NCI-H1417 treated with DMSO at 0.1 percent for 48 hours (cell line): ENCODE results near the gene SERPINB6.
"Not testable (repeated sequence)": the region's sequence is repeated elsewhere in the genome, so short reads cannot be mapped to it uniquely, and the experiment has no call there.

Source experiments
- DNase-seq: peaks from one replicate; lab custom pipeline; 2025; lab: John Stamatoyannopoulos, UW

Gene SERPINB6

DNA sequence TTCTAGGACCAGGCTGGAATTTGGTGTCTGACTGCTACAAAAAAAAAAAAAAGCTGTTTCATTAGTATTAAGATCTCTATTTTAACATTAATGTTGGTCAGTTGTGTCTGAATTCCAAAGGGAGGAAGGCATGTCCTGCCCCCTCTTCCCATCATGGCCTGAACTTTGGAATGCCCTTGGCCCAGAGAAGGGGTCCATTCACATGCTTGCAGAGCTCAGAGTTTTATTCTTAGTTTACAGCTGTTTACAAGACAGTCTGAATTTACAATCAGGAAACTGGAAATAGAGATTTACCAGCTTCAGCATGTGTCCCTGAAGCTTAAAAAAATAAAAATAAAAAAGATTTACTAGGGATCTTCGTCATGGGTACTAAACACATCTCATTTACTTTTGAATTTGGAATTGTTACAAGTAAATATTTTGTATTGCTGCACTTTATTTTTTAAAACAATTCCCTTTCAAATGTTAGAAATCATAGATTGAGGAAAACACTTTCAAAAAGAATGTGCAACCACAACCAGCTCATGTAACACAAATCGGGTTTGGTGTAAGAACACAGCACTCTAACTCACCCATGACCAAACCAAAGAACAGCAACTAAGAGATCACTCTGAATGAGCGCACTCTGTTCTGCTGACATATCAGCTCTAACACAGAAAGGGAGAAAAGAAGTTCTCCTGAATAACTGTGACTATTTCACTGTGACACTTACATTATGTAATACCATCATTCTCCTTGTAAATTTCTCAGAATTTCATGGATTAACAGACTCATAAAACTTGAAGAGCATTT, 6.6 kb upstream of the SERPINB6 start:
- no peak for DNase-seq

DNA sequence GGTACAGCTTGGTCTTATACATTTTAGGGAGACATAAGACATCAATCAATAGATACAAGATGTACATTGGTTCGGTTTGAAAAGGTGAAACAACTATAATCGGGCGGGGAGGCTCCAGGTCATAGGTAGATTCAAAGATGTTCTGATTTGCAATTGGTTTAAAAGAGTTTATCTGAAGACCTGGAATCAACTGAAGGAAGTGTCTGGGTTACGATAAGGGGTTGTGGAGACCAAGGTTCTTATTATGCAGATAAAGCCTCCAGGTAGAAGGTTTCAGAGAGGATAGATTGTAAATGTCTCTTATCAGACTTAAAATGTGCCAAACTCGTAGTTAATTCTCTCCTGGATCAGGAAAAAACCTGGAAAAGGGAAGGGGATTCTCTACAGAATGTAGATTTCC, 5.9 kb upstream of the SERPINB6 start:
- no peak for DNase-seq

- no peak for DNase-seq
These were observed 5.3 kb upstream of the SERPINB6 start for GRCh38 chr6:2976571-2977085.

GRCh38 chr6:2976060-2976459, 4.7 kb upstream of the SERPINB6 start:
- no peak for DNase-seq

- DNase-seq: no peak
These were observed 2.3 kb upstream of the SERPINB6 start for GRCh38 chr6:2973676-2974075.

DNA sequence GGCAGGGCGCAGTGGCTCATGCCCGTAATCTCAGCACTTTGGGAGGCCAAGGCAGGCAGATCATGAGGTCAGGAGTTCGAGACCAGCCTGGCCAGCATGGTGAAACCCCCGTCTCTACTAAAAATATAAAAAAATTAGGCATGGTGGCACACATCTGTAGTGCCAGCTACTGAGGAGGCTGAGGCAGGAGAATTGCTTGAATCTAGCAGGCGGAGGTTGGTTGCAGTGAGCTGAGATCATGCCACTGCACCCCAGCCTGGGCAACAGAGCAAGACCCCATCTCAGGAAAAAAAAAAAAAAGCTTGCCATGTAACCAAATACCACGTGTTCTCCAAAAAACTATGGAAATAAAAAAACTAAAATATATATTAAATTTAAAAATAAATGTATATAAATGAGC, 1.8 kb upstream of the SERPINB6 start:
- DNase-seq: not testable (repeated sequence)

DNA sequence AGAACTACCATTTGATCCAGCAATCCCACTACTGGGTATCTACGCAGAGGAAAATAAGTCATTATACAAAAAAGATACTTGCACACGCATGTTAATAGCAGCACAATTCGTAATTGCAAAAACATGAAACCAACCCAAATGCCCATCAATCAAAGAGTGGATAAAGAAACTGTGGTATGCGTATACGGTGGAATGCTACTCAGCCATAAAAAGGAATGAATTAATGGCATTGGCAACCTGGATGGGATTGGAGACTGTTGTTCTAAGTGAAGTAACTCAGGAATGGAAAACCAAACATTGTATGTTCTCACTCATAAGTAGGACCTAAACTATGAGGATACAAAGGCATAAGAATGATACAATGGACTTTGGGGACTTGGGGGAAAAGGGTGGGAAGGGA, 1.3 kb upstream of the SERPINB6 start:
- not testable (repeated sequence) for DNase-seq

DNA sequence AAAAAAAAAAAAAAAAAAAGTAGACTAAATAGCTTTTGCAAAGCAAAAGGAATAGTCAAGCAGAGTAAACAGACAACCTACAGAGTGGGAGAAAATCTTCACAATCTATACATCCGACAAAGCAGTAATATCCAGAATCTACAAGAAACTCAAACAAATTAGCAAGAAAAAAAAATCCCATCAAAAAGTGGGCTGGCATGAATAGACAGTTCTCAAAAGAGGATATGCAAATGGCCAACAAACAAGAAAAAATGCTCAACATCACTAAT, 786 bp upstream of the SERPINB6 start:
- not testable (repeated sequence) for DNase-seq

GRCh38 chr6:2970753-2971419, 481 bp downstream of the SERPINB6 start:
- DNase-seq: no peak

GRCh38 chr6:2970034-2970685, 1.2 kb downstream of the SERPINB6 start:
- no peak for DNase-seq

GRCh38 chr6:2969549-2969948, 1.8 kb downstream of the SERPINB6 start:
- DNase-seq: no peak

DNA sequence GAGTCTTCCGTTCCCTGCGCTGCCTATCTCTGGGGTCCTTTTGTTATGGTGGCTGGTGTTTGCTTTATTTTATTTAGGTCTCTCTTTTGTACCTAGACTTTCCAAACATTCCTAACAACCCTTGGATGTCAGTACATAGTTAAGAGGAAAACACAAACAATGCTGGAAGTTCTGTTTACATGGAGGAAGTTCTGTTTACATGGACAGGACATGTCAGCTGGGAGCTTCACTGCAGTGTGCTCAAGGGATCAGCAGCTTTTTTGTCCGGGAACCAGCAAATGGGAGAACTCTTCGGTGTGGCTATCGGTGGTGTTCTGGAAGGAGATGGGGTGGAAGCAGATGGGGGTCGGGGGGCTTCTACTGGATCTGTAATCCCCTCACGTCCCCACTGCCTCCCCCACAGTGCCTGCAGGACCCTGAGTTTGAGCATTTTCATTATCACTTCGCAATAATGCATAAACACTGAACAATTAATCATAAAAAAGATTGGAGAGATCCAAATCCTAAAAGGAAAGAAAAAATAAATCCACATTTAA, 2.7 kb downstream of the SERPINB6 start:
- no peak for DNase-seq

DNA sequence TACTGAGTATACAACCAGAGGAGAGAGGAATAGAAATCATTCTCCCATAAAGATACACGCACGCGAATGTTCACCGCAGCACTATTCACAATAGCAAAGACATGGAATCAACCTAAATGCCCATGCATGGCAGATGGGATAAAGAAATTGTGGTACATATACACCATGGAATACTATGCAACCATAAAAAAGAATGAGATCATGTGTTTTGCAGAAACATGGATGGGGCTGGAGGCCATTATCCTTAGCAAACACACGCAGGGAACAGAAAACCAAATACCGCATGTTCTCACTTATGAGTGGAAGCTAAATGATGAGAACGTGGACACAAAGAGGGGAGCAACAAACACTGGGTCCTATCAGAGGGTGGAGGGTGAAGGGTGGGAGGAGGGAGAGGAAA, 3.4 kb downstream of the SERPINB6 start:
- DNase-seq: no peak

- no peak for DNase-seq
These were observed 5.0 kb downstream of the SERPINB6 start for GRCh38 chr6:2966347-2966746.

GRCh38 chr6:2964793-2965505, 6.4 kb downstream of the SERPINB6 start:
- DNase-seq: no peak

GRCh38 chr6:2963756-2964155, 7.6 kb downstream of the SERPINB6 start:
- no peak for DNase-seq

- DNase-seq: no peak
These were observed 8.7 kb downstream of the SERPINB6 start for GRCh38 chr6:2962636-2963035.

DNA sequence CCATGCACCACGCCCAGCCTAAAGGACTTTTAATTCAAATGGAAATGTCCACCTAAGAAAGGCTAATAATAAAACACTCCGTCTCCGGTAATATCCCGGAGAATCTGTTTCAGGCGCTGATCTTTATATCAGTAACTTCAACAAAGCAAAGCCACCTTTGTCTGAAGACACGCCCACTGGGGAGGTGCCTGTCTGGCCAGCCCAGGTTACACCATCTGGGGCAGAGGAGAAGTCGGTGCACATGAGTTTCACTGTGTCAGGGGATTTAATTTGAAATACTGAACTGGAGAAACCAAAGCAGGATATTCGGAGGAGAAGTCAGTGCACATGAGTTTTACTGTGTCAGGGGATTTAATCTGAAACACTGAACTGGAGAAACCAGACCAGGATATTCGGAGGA, 9.4 kb downstream of the SERPINB6 start:
- DNase-seq: no peak

- no peak for DNase-seq
These were observed 9.9 kb downstream of the SERPINB6 start for GRCh38 chr6:2961506-2961905.

GRCh38 chr6:2960935-2961334, 10.4 kb downstream of the SERPINB6 start:
- no peak for DNase-seq

DNA sequence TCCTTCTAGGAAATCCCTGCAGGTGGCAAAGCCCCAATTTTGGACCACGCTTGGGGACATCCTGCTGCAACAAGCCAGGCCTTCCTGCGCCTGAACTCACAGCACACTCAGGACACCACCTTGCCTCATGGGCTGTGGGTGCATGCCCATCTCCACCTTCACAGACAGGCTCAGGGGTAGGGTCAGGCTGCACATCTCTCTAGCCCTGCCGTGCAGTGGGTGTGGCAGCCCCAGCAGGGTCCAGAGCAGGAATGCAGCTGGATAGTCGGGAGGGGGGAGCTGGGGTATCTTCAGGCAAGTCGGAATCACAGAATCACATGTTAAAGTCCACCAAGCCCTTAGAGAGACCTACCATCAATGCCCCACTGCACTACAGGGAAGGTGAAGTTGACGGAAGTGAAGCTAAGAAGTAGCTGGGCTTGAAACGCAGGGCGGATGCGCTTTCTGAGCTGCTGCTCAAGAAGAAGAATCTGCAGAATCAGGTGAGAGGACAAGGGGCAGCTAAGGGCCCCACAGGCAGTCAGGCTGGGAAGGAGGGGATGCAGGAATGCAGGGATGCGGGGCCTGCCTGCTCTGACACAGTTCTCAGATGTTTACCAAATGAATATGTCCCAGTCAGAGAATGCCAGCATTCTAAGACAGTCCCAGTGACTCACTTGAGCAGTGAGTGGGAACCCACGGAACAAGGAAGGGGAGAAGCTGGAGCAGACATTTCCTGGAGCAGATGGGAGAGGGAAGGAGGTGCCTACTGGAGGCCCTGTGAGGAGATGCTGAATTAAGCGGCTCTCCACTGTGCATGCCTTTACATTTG, 11.3 kb downstream of the SERPINB6 start:
- DNase-seq: no peak
